Measurements from ENCODE around the gene LDLRAD4. TPM values are rescaled to one million over a fixed set of nuclear protein-coding genes. Genes with fewer than 3 reads are reported as not detected.

Gene LDLRAD4
- total and polyA plus RNA-seq, 2 donors (not counting 1 experiment from before 2014, with no cell fraction given) = 13.9 to 35.7 TPM

GRCh38 chr18:13534631-13535030 is 316.1 kb downstream of the LDLRAD4 start:
- Histone ChIP-seq H3K4me2 (replicated peaks; ENCODE audit: low read depth, low read length, poor library complexity, severe bottlenecking) (no peak overlapping the region), H2AFZ (ENCODE audit: insufficient read depth, low read depth, low read length, poor library complexity, severe bottlenecking) (no peak overlapping the region), H3K4me1 (ENCODE audit: control insufficient read depth in 2 of 2, insufficient read depth in 2 of 2, low read length in 2 of 2) (peaks cover 27 to 31% of the 10 kb centered on the region in 2 donors), H3K9me3 (ENCODE audit: control extremely low read depth in 1 of 3, control insufficient read depth in 2 of 3, insufficient read depth in 1 of 3, low read length in 2 of 3) (no peaks in the 10 kb centered on the region), H3K27me3 (replicated peaks in 1 of 4; ENCODE audit: control extremely low read depth in 1 of 4, control insufficient read depth in 3 of 4, insufficient read depth in 4 of 4, low read length in 3 of 4) (no peaks in the 10 kb centered on the region), H3K27ac (ENCODE audit: low read length in 2 of 2) (no peak overlapping the region), H3K4me3 (ENCODE audit: control extremely low read depth in 1 of 5, extremely low read depth in 1 of 5, insufficient read depth in 1 of 5, low read depth in 2 of 5, low read length in 4 of 5) (no peak overlapping the region), H3K79me2 (ENCODE audit: control insufficient read depth, insufficient read depth, low read length) (peaks cover 20% of the 10 kb centered on the region), H4K20me1 (ENCODE audit: control insufficient read depth, insufficient read depth, low read length, poor library complexity, severe bottlenecking) (no peaks in the 10 kb centered on the region), H3K9ac (ENCODE audit: low read length) (no peak overlapping the region), H3K36me3 (replicated peaks in 1 of 2; ENCODE audit: control extremely low read depth in 1 of 2, control insufficient read depth in 1 of 2, extremely low read depth in 1 of 2, insufficient read depth in 2 of 2, low read length in 1 of 2) (no peaks in the 10 kb centered on the region)
- POLR2A ChIA-PET = no interaction called here
- Mint-ChIP-seq H3K27ac (no peak overlapping the region), H3K9me3 (ENCODE audit: insufficient read depth) (no peaks in the 10 kb centered on the region), H3K4me1 (peaks cover 38% of the 10 kb centered on the region), H3K4me3 (no peak overlapping the region), H3K27me3 (no peaks in the 10 kb centered on the region)
- intact Hi-C loops (cut with micrococcal nuclease) = loop anchor here (10.0 kb wide), 1 partner anchor 150 kb away; no protein-coding TSS in a partner anchor
- WGBS (ENCODE audit: insufficient coverage) = 100% methylated on average over 3 of the region's 4 CpGs
- ATAC-seq (ENCODE audit: low read depth) = no peak
- no peak for DNase-seq
- CTCF ChIA-PET = no interaction called here
- TF ChIP-seq EZH2 (IDR thresholded peaks at IDR 0.05; ENCODE audit: borderline replicate concordance, insufficient read depth, low read depth, low read length, poor library complexity, severe bottlenecking) = no peak
- no peak for TF ChIP-seq CTCF (IDR thresholded peaks at IDR 0.05)

DNA sequence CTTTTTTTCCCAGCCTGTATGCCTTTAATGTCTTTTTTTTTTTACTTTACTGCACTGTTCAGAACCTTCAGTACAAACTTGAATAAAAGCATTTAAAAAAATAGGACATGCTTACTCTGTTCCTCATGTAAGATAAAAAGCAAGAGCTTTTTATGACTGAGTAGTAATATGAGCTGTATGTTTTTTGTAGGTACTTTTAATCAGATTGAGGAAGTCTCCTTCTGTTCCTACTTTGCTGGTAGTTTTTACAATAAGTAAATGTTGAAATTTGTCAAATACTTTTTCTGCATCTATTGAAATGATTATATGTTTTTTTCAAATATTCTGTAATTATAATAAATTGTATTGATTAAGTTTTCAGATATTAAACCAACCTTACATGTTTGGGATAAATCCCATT is 318.0 kb downstream of the LDLRAD4 start:
- H3K9ac ChIP-seq (ENCODE audit: low read length) = no peak overlapping the region
- H3K27ac ChIP-seq (ENCODE audit: low read length in 2 of 2) = no peak overlapping the region
- H3K4me1 Mint-ChIP-seq = peaks cover 48% of the 10 kb centered on the region
- TF ChIP-seq EZH2 (IDR thresholded peaks at IDR 0.05; ENCODE audit: borderline replicate concordance, insufficient read depth, low read depth, low read length, poor library complexity, severe bottlenecking) (no peak), CTCF (IDR thresholded peaks at IDR 0.05) (no peak)
- DNase-seq = peak; percentile 30
- H3K9me3 ChIP-seq (ENCODE audit: control extremely low read depth in 1 of 3, control insufficient read depth in 2 of 3, insufficient read depth in 1 of 3, low read length in 2 of 3) = no peaks in the 10 kb centered on the region
- H3K27me3 ChIP-seq (replicated peaks in 1 of 4; ENCODE audit: control extremely low read depth in 1 of 4, control insufficient read depth in 3 of 4, insufficient read depth in 4 of 4, low read length in 3 of 4) = no peaks in the 10 kb centered on the region
- intact Hi-C loops (cut with micrococcal nuclease) = loop anchor here (10.0 kb wide), 1 partner anchor 152 kb away; no protein-coding TSS in a partner anchor
- no peak for ATAC-seq (ENCODE audit: low read depth)
- peak overlapping the region; percentile 17 for H3K4me3 Mint-ChIP-seq
- H3K9me3 Mint-ChIP-seq (ENCODE audit: insufficient read depth) = no peaks in the 10 kb centered on the region
- POLR2A ChIA-PET = no interaction called here
- peak overlapping the region; percentile 53 for H3K4me2 ChIP-seq (replicated peaks; ENCODE audit: low read depth, low read length, poor library complexity, severe bottlenecking)
- no peaks in the 10 kb centered on the region for H3K27me3 Mint-ChIP-seq
- no peak overlapping the region for H2AFZ ChIP-seq (ENCODE audit: insufficient read depth, low read depth, low read length, poor library complexity, severe bottlenecking)
- CTCF ChIA-PET = interaction anchor here (1.1 to 6.4 kb wide), 7 partner anchors 9 to 320 kb away, joined by 3 to 54 read pairs (median 3); no protein-coding TSS in a partner anchor
- no peaks in the 10 kb centered on the region for H4K20me1 ChIP-seq (ENCODE audit: control insufficient read depth, insufficient read depth, low read length, poor library complexity, severe bottlenecking)
- no peak overlapping the region for H3K27ac Mint-ChIP-seq
- H3K36me3 ChIP-seq (replicated peaks in 1 of 2; ENCODE audit: control extremely low read depth in 1 of 2, control insufficient read depth in 1 of 2, extremely low read depth in 1 of 2, insufficient read depth in 2 of 2, low read length in 1 of 2) = no peaks in the 10 kb centered on the region
- H3K79me2 ChIP-seq (ENCODE audit: control insufficient read depth, insufficient read depth, low read length) = peaks cover 33% of the 10 kb centered on the region
- H3K4me1 ChIP-seq (ENCODE audit: control insufficient read depth in 2 of 2, insufficient read depth in 2 of 2, low read length in 2 of 2) = peaks cover 38 to 45% of the 10 kb centered on the region in 2 donors
- peak overlapping the region in 1 of 5 experiments; percentile 8 for H3K4me3 ChIP-seq (ENCODE audit: control extremely low read depth in 1 of 5, extremely low read depth in 1 of 5, insufficient read depth in 1 of 5, low read depth in 2 of 5, low read length in 4 of 5)
